GM04504 (cell line): ENCODE results near the gene ELMO1.

ENCODE experiments used
- DNase-seq: peaks from one replicate; pipeline ENCODE4 v3.0.0-alpha.2; 2012; ENCODE audit warnings: low read depth

ELMO1 gene

GRCh38 chr7:37368540-37368939 is 80.1 kb downstream of the ELMO1 start:
- no peak for DNase-seq

- DNase-seq, result no peak
Observed at GRCh38 chr7:37367010-37367409, 81.7 kb downstream of the ELMO1 start.

GRCh38 chr7:37366445-37366844 is 82.2 kb downstream of the ELMO1 start:
- no peak for DNase-seq

- no peak for DNase-seq
Observed at GRCh38 chr7:37365405-37365804, 83.3 kb downstream of the ELMO1 start.

GRCh38 chr7:37364856-37365255 is 83.8 kb downstream of the ELMO1 start:
- DNase-seq, result no peak

- no peak for DNase-seq
Observed at GRCh38 chr7:37363536-37364491, 84.8 kb downstream of the ELMO1 start.

GRCh38 chr7:37362802-37363201 is 85.9 kb downstream of the ELMO1 start:
- DNase-seq, result no peak

- no peak for DNase-seq
Observed at GRCh38 chr7:37360484-37360883, 88.2 kb downstream of the ELMO1 start.

- no peak for DNase-seq
Observed at GRCh38 chr7:37359662-37360444, 88.8 kb downstream of the ELMO1 start.

GRCh38 chr7:37359180-37359579 is 89.5 kb downstream of the ELMO1 start:
- DNase-seq, result no peak

GRCh38 chr7:37357637-37357996 is 91.0 kb downstream of the ELMO1 start:
- no peak for DNase-seq

- no peak for DNase-seq
Observed at GRCh38 chr7:37356911-37357636, 91.6 kb downstream of the ELMO1 start.

GRCh38 chr7:37354656-37355131 is 94.0 kb downstream of the ELMO1 start:
- no peak for DNase-seq

GRCh38 chr7:37353949-37354655 is 94.6 kb downstream of the ELMO1 start:
- no peak for DNase-seq

- no peak for DNase-seq
Observed at GRCh38 chr7:37352974-37353948, 95.4 kb downstream of the ELMO1 start.

GRCh38 chr7:37352251-37352880 is 96.3 kb downstream of the ELMO1 start:
- no peak for DNase-seq

- DNase-seq, result no peak
Observed at GRCh38 chr7:37351716-37352115, 96.9 kb downstream of the ELMO1 start.

GRCh38 chr7:37349979-37350590 is 98.6 kb downstream of the ELMO1 start:
- no peak for DNase-seq

- no peak for DNase-seq
Observed at GRCh38 chr7:37348982-37349381, 99.7 kb downstream of the ELMO1 start.

GRCh38 chr7:37346761-37347160 is 101.9 kb downstream of the ELMO1 start:
- DNase-seq, result no peak
